Ishikawa (cell line): Measurements from ENCODE around the gene SNX3.

Source experiments
- EGR1 ChIP-seq: IDR thresholded peaks from 2 replicates; pipeline ENCODE4 v1.6.1; 2012
- EP300 ChIP-seq: IDR thresholded peaks from 2 replicates; pipeline ENCODE4 v1.6.1; 2012; ENCODE audit warnings: borderline replicate concordance
- RAD21 ChIP-seq: IDR thresholded peaks from 2 replicates; pipeline ENCODE4 v1.6.1; 2012; ENCODE audit warnings: low read depth
- REST ChIP-seq: IDR thresholded peaks from 2 replicates; pipeline ENCODE4 v1.6.1; 2012; ENCODE audit warnings: low read depth, mild to moderate bottlenecking
- TAF1 ChIP-seq: IDR thresholded peaks from 2 replicates; pipeline ENCODE4 v1.6.1; 2012; ENCODE audit warnings: low read depth, mild to moderate bottlenecking

GRCh38 chr6:108186226-108186625, 74.6 kb downstream of the SNX3 start:
- TF ChIP-seq EGR1 (no peak), RAD21 (no peak), TAF1 (no peak), REST (no peak), EP300 (no peak)
